Measurements from ENCODE around the gene MBLAC1. TPM values are rescaled to one million over a fixed set of nuclear protein-coding genes. Genes with fewer than 3 reads are reported as not detected.

MBLAC1 gene
- polyA plus RNA-seq, 3 donors, result 0.57 to 0.81 (median 0.59) TPM

GRCh38 chr7:100170101-100170897, 43.5 kb downstream of the MBLAC1 start:
- intact Hi-C loops (cut with micrococcal nuclease), result no loop called here
- H3K4me3 ChIP-seq (replicated peaks in 1 of 3; ENCODE audit: low read depth in 2 of 3, low read length in 3 of 3), result no peak overlapping the region
- Mint-ChIP-seq H3K36me3 (peaks cover 4 to 21% of the 10 kb centered on the region in 2 donors), H3K4me3 (peak overlapping the region in 1 of 2 donors; percentile 87), H3K27ac (no peak overlapping the region), H3K27me3 (ENCODE audit: low read depth in 3 of 3) (peaks cover 67 to 82% (median 73%) of the 10 kb centered on the region in 3 donors), H3K9me3 (peaks cover 0 to 22% (median 9%) of the 10 kb centered on the region in 7 donors), H3K4me1 (peaks cover 41% of the 10 kb centered on the region)
- H3K36me3 ChIP-seq (replicated peaks in 1 of 2; ENCODE audit: control insufficient read depth in 1 of 2, insufficient read depth in 2 of 2, low read length in 2 of 2), result no peaks in the 10 kb centered on the region
- H3K79me2 ChIP-seq (ENCODE audit: insufficient read depth, low read length), result no peaks in the 10 kb centered on the region
- no peaks in the 10 kb centered on the region for H4K20me1 ChIP-seq (ENCODE audit: insufficient read depth, low read length)
- DNase-seq, result no peak
- H2AFZ ChIP-seq (ENCODE audit: insufficient read depth, low read depth, low read length, poor library complexity, severe bottlenecking), result no peak overlapping the region
- no peak overlapping the region for H3K9ac ChIP-seq (ENCODE audit: insufficient read depth, low read length, poor library complexity, severe bottlenecking)
- TF ChIP-seq CTCF (IDR thresholded peaks at IDR 0.05), result no peak
- peaks cover 36 to 42% of the 10 kb centered on the region in 2 donors for H3K4me1 ChIP-seq (ENCODE audit: control insufficient read depth in 1 of 2, insufficient read depth in 2 of 2, low read length in 2 of 2)
- 92% methylated on average over 3 of the region's 11 CpGs for WGBS (ENCODE audit: insufficient coverage)
- H3K9me3 ChIP-seq (replicated peaks in 1 of 2; ENCODE audit: control insufficient read depth in 1 of 2, insufficient read depth in 1 of 2, low read length in 2 of 2), result peaks cover 0 to 11% of the 10 kb centered on the region in 2 donors
- no peak overlapping the region for H3K27ac ChIP-seq (ENCODE audit: low read depth in 1 of 2, low read length in 2 of 2)
- H3K27me3 ChIP-seq (ENCODE audit: control insufficient read depth in 2 of 2, insufficient read depth in 2 of 2, low read length in 2 of 2), result peaks cover 38 to 61% of the 10 kb centered on the region in 2 donors
- H3K4me2 ChIP-seq (replicated peaks; ENCODE audit: extremely low read depth, low read length, poor library complexity, severe bottlenecking), result no peak overlapping the region

- peak overlapping the region in 1 of 2 donors; percentile 87 for H3K4me3 Mint-ChIP-seq
- Histone ChIP-seq H3K4me3 (replicated peaks in 1 of 3; ENCODE audit: low read depth in 2 of 3, low read length in 3 of 3) (peak overlapping the region in 1 of 3 experiments; percentile 40), H3K79me2 (ENCODE audit: insufficient read depth, low read length) (no peaks in the 10 kb centered on the region), H2AFZ (ENCODE audit: insufficient read depth, low read depth, low read length, poor library complexity, severe bottlenecking) (peak overlapping the region; percentile 21), H3K9me3 (replicated peaks in 1 of 2; ENCODE audit: control insufficient read depth in 1 of 2, insufficient read depth in 1 of 2, low read length in 2 of 2) (peaks cover 0 to 11% of the 10 kb centered on the region in 2 donors), H3K4me1 (ENCODE audit: control insufficient read depth in 1 of 2, insufficient read depth in 2 of 2, low read length in 2 of 2) (peaks cover 36 to 42% of the 10 kb centered on the region in 2 donors), H3K27ac (ENCODE audit: low read depth in 1 of 2, low read length in 2 of 2) (no peak overlapping the region), H3K4me2 (replicated peaks; ENCODE audit: extremely low read depth, low read length, poor library complexity, severe bottlenecking) (peak overlapping the region; percentile 61), H3K27me3 (ENCODE audit: control insufficient read depth in 2 of 2, insufficient read depth in 2 of 2, low read length in 2 of 2) (peaks cover 38 to 58% of the 10 kb centered on the region in 2 donors), H3K36me3 (replicated peaks in 1 of 2; ENCODE audit: control insufficient read depth in 1 of 2, insufficient read depth in 2 of 2, low read length in 2 of 2) (no peaks in the 10 kb centered on the region), H3K9ac (ENCODE audit: insufficient read depth, low read length, poor library complexity, severe bottlenecking) (no peak overlapping the region), H4K20me1 (ENCODE audit: insufficient read depth, low read length) (no peaks in the 10 kb centered on the region)
- H3K27me3 Mint-ChIP-seq (ENCODE audit: low read depth in 3 of 3), result peaks cover 64 to 74% (median 71%) of the 10 kb centered on the region in 3 donors
- 5% methylated on average over 56 of the region's 61 CpGs for WGBS (ENCODE audit: insufficient coverage)
- intact Hi-C loops (cut with micrococcal nuclease), result no loop called here
- H3K27ac Mint-ChIP-seq, result no peak overlapping the region
- no peak for DNase-seq
- peaks cover 0 to 22% (median 9%) of the 10 kb centered on the region in 7 donors for H3K9me3 Mint-ChIP-seq
- peaks cover 4 to 21% of the 10 kb centered on the region in 2 donors for H3K36me3 Mint-ChIP-seq
- no peak for TF ChIP-seq CTCF (IDR thresholded peaks at IDR 0.05)
- H3K4me1 Mint-ChIP-seq, result peaks cover 43% of the 10 kb centered on the region
These were observed 44.4 kb downstream of the MBLAC1 start for GRCh38 chr7:100171087-100171681.
